ENCODE data around the gene ACSL4. TPM values are rescaled to one million over a fixed set of nuclear protein-coding genes. Genes with fewer than 3 reads are reported as not detected.

The ACSL4 gene
- total and polyA plus RNA-seq, 4 donors = 34.1 to 97.7 (median 62.2) TPM

DNA sequence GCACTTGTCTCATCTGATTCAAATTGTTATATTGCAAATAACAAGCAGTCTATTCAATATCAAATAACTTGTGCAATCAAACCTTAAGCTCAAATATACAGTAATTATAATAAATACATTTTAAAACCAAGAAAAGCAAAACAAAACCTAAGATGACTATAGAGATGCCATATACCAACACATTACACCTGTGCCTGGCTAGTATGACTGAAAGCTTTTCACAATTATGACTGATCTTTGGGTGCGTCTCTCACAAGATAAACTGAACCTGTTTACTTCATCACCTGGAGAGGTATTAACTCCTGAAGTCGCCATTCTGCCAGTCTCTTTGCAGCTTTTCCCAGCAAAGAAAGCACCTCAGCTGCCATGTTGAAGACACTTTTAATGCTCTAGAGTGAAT lies 41.3 kb downstream of the ACSL4 start:
- Histone ChIP-seq H3K4me3 (no peak overlapping the region), H3K27me3 (ENCODE audit: control insufficient read depth in 3 of 3, insufficient read depth in 3 of 3, low read length in 2 of 3) (peaks cover 0 to 37% (median 22%) of the 10 kb centered on the region in 3 donors), H3K9ac (ENCODE audit: insufficient read depth in 1 of 2, low read length in 2 of 2) (no peak overlapping the region), H3K4me1 (ENCODE audit: control insufficient read depth in 5 of 5, insufficient read depth in 5 of 5, low read length in 5 of 5) (peaks cover 0 to 2% (median 0%) of the 10 kb centered on the region in 5 donors), H3K27ac (ENCODE audit: low read depth in 1 of 2, low read length in 1 of 2) (no peak overlapping the region), H3K9me3 (ENCODE audit: control insufficient read depth in 4 of 4, insufficient read depth in 3 of 4, low read length in 3 of 4) (no peaks in the 10 kb centered on the region), H3K36me3 (ENCODE audit: control insufficient read depth in 4 of 4, insufficient read depth in 4 of 4, low read length in 4 of 4) (peaks cover 0 to 3% (median 0%) of the 10 kb centered on the region in 4 donors)
- DNase-seq = no peak
- TF ChIP-seq, protein P1, sequence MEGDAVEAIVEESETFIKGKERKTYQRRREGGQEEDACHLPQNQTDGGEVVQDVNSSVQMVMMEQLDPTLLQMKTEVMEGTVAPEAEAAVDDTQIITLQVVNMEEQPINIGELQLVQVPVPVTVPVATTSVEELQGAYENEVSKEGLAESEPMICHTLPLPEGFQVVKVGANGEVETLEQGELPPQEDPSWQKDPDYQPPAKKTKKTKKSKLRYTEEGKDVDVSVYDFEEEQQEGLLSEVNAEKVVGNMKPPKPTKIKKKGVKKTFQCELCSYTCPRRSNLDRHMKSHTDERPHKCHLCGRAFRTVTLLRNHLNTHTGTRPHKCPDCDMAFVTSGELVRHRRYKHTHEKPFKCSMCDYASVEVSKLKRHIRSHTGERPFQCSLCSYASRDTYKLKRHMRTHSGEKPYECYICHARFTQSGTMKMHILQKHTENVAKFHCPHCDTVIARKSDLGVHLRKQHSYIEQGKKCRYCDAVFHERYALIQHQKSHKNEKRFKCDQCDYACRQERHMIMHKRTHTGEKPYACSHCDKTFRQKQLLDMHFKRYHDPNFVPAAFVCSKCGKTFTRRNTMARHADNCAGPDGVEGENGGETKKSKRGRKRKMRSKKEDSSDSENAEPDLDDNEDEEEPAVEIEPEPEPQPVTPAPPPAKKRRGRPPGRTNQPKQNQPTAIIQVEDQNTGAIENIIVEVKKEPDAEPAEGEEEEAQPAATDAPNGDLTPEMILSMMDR (IDR thresholded peaks at IDR 0.05; ENCODE audit: control extremely low read depth, extremely low read depth) = no peak
- 64 to 86% methylated on average over 2 of the region's 2 CpGs for WGBS, 2 donors
- no peak for ATAC-seq (ENCODE audit: insufficient read depth, low FRiP score)

DNA sequence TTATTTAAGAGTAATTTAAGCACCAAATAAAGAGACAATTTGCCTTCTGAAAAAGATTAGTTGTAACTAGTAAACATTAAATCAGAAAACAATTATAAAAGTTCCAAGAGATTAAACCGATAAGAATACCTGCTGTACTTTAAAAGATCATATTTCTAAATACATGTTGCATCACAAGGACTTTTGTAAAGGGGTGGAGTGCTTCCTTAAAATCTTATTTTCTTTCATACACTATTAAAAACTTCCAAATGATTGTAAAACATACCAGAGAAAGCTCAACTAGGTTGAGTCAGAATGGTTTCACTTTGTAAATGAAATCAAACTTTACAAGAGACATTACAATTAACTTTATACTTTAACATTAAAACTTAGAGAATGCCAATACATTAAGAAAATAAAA lies 41.8 kb downstream of the ACSL4 start:
- H3K36me3 ChIP-seq (ENCODE audit: control insufficient read depth in 4 of 4, insufficient read depth in 4 of 4, low read length in 4 of 4) = peaks cover 0 to 2% (median 0%) of the 10 kb centered on the region in 4 donors
- TF ChIP-seq, protein P1 (IDR thresholded peaks at IDR 0.05; ENCODE audit: control extremely low read depth, extremely low read depth) = no peak
- no peak overlapping the region for H3K27ac ChIP-seq (ENCODE audit: low read depth in 1 of 2, low read length in 1 of 2)
- 29 to 47% methylated on average over 1 of the region's 1 CpG for WGBS, 2 donors
- no peak overlapping the region for H3K4me3 ChIP-seq
- DNase-seq = no peak
- no peak overlapping the region for H3K9ac ChIP-seq (ENCODE audit: insufficient read depth in 1 of 2, low read length in 2 of 2)
- H3K27me3 ChIP-seq (ENCODE audit: control insufficient read depth in 3 of 3, insufficient read depth in 3 of 3, low read length in 2 of 3) = peaks cover 0 to 42% (median 20%) of the 10 kb centered on the region in 3 donors
- no peaks in the 10 kb centered on the region for H3K9me3 ChIP-seq (ENCODE audit: control insufficient read depth in 4 of 4, insufficient read depth in 3 of 4, low read length in 3 of 4)
- no peaks in the 10 kb centered on the region for H3K4me1 ChIP-seq (ENCODE audit: control insufficient read depth in 5 of 5, insufficient read depth in 5 of 5, low read length in 5 of 5)
- no peak for ATAC-seq (ENCODE audit: insufficient read depth, low FRiP score)

DNA sequence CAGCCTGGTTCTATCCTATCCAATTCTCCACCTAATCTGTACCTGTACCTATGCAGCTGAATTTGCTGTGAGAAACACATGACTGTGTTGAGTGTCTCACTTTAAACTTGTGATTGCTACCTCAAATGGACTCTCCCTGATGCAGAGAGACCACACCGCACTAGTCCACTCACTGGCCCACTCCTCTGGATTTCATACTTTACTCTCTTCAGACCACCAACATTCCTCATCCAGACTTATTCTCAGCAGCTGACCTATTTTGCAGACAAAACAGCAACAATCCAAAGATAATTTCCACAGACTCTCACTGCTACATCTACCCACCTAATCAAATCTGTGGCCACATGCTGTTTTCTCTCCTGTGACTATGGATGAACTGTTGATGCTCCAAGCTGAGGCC lies 45.2 kb downstream of the ACSL4 start:
- ATAC-seq (ENCODE audit: insufficient read depth, low FRiP score) = no peak

More for the DNA sequence above, 45.2 kb downstream of the ACSL4 start:
- H3K27me3 ChIP-seq (ENCODE audit: control insufficient read depth in 3 of 3, insufficient read depth in 3 of 3, low read length in 2 of 3) = peaks cover 0 to 48% (median 23%) of the 10 kb centered on the region in 3 donors
- H3K27ac ChIP-seq (ENCODE audit: low read depth in 1 of 2, low read length in 1 of 2) = no peak overlapping the region
- peaks cover 0 to 1% (median 0%) of the 10 kb centered on the region in 4 donors for H3K36me3 ChIP-seq (ENCODE audit: control insufficient read depth in 4 of 4, insufficient read depth in 4 of 4, low read length in 4 of 4)
- H3K4me3 ChIP-seq = no peak overlapping the region
- DNase-seq = no peak
- TF ChIP-seq, protein P1 (IDR thresholded peaks at IDR 0.05; ENCODE audit: control extremely low read depth, extremely low read depth) = no peak
- H3K9me3 ChIP-seq (ENCODE audit: control insufficient read depth in 4 of 4, insufficient read depth in 3 of 4, low read length in 3 of 4) = no peaks in the 10 kb centered on the region
- 94 to 100% methylated on average over 1 of the region's 1 CpG for WGBS, 2 donors
- no peak overlapping the region for H3K9ac ChIP-seq (ENCODE audit: insufficient read depth in 1 of 2, low read length in 2 of 2)
- H3K4me1 ChIP-seq (ENCODE audit: control insufficient read depth in 5 of 5, insufficient read depth in 5 of 5, low read length in 5 of 5) = peaks cover 0 to 4% (median 0%) of the 10 kb centered on the region in 5 donors

Measured in lung (tissue), 12 donors.